ENCODE data around the gene PNKD.

Gene PNKD

DNA sequence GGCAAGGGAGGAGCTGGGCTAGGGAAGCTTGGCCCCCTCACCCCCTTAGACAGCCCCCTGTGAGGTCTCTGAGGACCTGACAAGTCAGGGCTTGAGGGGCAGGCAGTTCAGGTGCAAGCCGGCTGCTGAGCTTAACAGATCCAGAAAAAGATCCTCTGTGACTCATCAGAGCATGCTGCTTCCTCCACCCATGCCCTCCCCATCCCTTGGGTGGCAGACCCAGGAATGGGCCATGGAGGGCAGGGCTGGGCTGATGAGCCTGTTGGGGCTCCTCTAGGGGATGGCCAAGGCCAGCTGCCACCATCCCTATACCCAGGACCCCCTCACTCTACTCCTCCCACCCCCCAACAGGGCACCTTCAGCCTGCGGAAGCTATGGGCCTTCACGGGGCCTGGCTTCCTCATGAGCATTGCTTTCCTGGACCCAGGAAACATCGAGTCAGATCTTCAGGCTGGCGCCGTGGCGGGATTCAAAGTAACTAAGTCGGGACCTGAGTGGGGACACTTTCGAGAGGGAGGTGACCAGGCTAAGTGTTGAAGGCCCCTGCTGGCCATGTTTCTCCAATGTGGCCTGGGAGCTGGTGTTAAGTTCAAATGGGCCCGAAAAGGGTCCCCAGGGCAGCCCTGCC, 113.7 kb downstream of the PNKD start:
- no peak for DNase-seq

DNA sequence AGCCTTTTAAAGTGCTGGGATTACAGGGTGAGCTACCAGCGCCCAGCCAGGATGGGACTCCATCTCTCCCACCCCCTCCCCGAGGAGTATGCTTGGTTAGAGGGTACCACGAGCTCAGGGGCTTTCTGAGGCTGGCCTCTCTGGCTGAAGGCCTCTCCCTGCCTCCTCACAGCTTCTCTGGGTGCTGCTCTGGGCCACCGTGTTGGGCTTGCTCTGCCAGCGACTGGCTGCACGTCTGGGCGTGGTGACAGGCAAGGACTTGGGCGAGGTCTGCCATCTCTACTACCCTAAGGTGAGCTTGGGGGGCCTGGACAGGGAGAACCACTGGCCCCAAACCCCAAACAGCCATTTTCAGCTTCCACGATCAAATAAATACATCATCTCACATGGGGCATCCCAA, 114.7 kb downstream of the PNKD start:
- DNase-seq: no peak

DNA sequence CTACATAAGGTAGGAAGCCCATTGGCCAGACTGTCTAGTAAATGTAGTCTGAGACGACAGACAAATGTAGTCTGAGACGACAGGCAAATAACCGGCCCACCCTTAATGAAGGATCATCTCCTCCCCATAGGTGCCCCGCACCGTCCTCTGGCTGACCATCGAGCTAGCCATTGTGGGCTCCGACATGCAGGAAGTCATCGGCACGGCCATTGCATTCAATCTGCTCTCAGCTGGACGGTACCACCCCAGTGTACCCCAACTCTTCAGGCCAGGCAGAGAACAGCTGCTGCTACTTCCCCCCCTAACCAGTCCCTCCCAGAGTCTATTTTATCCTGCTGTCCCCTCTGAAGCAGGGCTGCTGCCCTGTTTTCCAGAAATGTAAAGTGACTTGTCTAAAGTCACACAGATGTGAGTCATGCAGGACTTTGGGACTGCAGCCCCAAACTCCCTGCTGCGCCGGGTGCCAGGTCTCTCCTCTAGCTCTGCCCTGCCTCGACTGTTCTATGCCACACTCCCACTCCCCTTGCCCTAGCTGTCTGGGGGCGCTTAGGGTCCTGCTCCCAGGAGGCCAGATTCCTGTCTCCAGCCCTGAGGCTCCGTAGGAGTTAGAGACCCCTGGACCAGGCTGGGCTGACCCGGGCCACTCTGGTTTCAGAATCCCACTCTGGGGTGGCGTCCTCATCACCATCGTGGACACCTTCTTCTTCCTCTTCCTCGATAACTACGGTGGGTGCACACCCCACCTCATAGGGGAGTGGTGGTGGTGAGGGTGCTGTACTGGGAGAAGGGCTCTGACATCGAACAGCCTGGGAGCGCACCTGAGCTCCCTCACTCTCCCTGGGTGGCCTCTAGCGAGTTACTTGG, 116.4 kb downstream of the PNKD start:
- no peak for DNase-seq

- no peak for DNase-seq
Observed at GRCh38 chr2:218387369-218388194, 117.3 kb downstream of the PNKD start.

DNA sequence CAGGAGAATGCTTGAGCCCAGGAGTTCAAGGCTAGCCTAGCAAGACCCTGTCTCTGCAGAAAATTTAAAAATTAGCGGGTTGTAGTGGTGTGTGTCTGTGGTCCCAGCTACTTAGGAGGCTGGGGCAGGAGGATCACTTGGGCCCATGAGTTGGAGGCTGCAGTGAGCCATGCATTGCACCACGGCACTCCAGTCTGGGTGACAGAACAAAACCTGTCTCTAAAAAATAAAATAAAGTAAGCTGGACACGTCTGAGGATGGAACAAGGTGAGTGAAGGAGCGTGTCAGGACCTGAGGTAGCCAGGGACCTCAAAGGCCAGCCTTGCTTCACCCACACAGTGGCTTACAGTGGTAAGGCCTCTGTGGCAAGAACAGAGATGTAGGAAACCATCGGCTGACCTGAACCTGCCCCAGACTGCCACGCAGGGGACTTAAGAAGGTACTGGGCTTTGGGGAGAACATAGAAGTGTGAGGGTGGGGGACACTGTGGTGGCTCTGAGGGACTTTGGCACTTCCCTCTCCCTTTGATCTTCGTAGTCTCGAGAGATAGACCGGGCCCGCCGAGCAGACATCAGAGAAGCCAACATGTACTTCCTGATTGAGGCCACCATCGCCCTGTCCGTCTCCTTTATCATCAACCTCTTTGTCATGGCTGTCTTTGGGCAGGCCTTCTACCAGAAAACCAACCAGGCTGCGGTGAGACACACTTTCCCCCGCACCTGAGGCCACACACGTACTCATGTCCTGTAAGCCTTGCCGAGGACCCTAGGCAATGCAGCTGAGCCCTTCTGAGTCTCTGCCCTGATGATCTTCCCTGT, 119.2 kb downstream of the PNKD start:
- DNase-seq: no peak

DNA sequence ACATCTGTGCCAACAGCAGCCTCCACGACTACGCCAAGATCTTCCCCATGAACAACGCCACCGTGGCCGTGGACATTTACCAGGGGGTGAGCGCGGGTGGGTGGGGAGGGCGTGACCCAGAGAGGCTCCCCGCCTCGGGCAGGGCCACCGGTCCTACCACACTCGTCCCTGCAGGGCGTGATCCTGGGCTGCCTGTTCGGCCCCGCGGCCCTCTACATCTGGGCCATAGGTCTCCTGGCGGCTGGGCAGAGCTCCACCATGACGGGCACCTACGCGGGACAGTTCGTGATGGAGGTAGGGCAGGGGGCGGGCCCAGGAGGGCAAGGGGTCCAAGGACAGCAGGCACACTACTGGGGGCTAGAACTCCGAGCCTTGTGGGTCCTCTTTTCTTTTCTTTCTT, 120.9 kb downstream of the PNKD start:
- no peak for DNase-seq

GRCh38 chr2:218392459-218392858, 122.1 kb downstream of the PNKD start:
- DNase-seq: no peak

- no peak for DNase-seq
Observed at GRCh38 chr2:218392891-218393462, 122.7 kb downstream of the PNKD start.

DNA sequence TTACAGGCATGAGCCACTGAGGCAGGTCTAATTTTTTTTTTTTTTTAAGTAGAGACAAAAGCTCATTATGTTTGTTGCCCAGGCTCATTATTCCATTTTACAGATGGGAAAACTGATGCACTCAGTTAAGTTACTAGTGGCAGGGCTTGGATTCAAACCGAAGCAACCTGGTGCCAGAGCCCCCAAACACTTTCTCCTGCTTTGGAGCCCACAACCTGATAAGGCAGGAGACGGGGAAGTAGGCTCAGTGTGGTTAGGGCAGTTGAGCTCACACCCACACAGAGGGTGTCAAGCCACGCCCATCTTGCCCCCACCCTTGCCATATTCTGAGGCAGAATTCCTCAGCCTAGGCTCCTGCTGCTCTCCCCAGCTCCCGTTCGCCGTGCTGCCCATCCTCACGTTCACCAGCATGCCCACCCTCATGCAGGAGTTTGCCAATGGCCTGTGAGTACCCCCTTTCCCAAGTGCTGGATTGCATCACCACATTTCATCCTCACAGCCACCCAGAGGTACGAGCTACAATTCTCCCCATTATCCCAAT, 123.5 kb downstream of the PNKD start:
- DNase-seq: peak; percentile 29

DNA sequence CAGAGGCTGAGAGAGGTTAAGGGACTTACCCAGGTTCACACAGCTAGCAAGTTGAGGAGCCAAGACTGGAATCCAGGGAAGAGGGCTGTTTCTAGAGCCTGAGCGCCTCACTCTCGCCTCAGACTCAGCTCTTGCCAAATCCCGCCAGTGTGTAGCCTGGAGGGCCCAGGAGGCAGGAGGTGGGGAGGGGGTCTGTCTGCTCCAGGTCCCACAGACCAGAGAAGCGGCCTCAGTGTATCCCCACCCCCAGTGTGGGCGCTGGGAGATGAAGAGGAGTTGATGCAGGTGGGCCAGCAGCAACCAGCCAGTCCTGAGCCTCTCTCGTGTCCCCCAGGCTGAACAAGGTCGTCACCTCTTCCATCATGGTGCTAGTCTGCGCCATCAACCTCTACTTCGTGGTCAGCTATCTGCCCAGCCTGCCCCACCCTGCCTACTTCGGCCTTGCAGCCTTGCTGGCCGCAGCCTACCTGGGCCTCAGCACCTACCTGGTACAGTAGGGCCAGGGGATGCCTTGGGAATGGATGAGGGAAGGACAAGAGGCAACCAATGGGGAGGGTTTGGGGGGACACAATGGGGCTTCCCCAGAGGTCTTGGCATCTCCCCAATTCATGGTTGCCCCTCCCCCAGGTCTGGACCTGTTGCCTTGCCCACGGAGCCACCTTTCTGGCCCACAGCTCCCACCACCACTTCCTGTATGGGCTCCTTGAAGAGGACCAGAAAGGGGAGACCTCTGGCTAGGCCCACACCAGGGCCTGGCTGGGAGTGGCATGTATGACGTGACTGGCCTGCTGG, 124.2 kb downstream of the PNKD start:
- no peak for DNase-seq

- DNase-seq: no peak
Observed at GRCh38 chr2:218395090-218395444, 124.7 kb downstream of the PNKD start.

DNA sequence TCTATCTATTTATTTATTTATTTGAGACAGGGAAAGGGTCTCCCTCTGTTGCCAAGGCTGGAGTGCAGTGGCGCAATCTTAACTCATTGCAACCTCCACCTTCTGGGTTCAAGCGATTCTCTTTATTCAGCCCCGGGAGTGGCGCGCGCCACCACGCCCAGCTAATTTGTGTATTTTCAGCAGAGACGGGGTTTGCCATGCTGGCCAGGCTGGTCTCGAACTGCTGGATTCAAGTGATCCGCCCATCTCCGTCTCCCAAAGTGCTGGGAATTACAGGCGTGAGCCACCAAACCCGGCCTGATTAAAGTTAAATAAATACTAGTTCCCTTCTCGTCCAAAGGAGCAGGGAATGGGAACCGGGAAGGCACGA, 125.1 kb downstream of the PNKD start:
- no peak for DNase-seq

DNA sequence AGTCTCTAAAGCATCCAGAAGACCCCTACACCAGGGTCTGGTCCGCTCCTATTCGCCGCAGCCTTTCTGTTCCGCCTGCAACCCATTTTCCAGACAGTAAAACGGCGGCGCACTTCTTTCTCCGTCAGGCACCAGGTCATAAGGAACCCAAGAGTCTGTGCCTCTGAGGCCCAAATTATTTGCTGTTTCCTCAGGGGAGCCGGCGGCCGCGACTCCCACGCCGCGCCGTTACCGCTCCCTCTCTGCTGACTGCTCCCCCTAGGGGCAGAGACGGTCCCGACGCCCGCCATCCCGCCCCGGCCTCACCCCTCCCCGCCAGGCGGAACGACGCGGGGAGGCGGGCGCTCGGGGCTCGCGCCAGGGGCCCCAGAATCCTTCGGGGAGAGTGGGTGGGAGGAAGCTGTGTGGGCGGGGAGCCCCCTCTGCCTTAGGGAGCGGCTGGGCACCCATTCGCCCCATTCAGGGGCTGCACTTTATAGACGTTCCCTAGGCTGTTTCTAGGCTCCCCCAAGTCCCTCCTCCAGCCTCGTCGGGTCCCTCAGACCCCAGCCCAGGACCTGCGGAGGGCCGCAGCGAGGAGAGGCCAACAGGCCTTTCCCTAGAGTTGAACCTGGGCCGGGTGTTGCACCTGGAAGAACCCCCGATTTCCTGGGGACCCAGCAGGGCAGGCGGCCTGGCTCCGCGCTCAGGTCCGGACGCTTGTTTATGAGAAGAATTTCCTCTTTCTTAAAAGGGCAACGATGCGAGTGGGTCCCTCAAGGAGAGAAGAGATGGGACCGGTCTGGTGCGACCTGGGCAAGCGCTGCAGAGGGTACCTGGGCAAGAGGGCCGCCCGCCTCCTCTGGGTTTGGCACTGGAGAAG, 125.7 kb downstream of the PNKD start:
- DNase-seq: peak; percentile 89

Data from GF-D8 (cell line).